Activated naive CD4-positive, alpha-beta T cell treated with Interleukin-2 at 50 U/mL for 16 hours (primary cell): ENCODE results near the gene MAML1.

Source experiments
- DNase-seq: peaks from one replicate; pipeline ENCODE4 v3.0.0-alpha.2; 2020

Gene MAML1

DNA sequence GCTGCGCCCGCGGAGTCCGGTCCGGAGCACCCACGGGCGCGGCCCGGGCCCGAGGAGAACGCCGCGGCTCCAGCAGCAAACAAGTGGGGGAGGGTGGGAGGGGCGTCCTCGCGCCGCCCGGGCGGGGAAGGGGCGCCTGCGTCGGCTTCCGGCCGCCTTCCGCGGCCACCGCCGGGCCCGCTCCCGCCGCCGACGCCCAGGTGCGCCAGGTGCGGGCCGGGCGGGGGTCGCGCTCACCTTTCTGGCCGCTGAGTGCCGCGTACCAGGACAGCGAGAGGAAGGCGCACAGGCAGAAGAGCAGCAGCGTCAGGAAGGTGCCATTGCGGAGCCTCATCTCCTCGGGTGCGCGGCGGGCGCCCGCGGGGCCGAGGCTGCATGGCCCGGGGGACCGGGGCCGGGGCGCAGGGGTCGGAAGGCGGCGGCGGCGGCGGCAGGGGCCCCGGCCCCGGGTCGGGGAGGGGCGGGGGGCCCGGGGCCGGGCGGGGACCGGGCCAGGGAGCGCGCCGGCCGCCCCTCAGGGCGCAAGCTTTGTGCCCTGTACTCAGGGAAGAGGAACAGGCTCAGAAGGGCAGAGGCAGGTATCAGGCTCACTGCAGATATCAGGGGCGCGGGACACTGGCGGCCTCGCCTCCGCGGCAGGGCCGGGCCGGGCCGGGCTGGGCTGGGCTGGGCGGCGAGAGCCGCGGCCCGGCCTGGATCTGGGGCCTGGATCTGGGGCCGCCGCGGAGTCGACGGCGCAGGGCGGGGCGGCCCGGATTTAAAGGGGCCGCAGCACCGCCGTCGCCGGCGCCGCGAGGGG, 73.8 kb downstream of the MAML1 start, which contains the start of gene MGAT4B:
Gene MGAT4B (minus strand): TSS at position 617 of the 799 bp plus-strand sequence. CDS start 283 bp downstream, at position 334.
- peak; percentile 68 for DNase-seq

DNA sequence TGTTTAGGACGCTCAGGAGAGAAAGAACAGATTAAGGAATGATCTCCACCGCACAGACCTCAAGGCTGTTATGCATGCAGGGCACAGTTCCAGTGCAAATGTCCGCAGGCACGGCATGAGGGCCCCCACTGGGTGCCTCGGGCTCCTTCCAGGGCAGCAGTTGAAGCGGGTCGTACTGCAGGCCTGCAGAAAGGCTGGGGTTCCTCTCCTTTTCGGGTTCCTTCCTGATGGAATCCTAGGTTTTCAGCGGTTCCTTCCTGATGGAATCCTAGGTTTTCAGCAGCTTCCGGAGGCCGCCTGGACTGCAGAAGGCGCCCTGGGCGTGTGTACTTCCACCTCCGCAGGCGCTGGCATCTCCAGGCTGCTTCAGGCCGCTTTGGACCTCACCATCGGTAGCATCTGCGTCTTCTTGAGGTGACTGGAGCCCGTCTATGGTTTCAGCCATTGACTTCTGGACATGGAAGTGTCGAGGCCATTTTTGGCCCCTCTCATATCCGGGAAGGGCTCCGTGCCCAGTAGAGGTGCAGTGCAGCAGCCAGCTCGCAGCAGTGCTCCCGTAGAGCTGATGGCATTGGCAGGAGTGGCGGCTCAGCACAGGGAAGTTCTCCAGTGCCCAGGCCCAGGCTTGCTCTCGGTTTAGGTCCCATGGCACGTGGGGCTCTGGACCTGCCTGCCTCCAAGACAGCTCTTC, 79.7 kb downstream of the MAML1 start:
- no peak for DNase-seq

DNA sequence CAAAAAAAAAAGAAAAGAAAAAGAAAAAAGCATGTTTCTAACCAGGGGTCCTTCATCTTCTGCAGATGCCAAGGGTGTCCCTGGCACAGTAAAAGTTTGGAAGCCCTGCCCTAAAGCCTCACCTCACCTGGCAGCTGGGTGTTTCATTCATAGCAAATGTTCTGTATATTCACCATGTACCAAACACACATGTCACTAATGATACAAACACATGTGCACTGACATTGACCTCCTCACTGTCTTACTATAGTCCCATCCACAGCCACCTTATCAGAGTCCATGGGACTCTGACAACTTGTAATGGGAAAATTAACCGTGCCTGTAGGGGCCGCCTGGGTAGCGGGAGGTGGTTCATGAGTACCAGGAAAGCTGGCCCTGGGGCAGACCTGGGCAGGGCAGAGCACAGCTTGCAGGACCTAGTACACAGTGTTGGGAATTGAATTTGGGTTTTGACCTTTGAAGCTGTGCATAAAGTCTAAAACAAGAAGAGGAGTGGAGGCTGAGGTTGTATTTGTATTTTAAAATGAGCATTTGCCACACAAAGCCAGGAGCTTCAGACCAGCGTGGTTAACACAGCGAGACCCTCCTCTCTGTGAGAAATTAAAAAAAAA, 80.5 kb downstream of the MAML1 start:
- no peak for DNase-seq

DNA sequence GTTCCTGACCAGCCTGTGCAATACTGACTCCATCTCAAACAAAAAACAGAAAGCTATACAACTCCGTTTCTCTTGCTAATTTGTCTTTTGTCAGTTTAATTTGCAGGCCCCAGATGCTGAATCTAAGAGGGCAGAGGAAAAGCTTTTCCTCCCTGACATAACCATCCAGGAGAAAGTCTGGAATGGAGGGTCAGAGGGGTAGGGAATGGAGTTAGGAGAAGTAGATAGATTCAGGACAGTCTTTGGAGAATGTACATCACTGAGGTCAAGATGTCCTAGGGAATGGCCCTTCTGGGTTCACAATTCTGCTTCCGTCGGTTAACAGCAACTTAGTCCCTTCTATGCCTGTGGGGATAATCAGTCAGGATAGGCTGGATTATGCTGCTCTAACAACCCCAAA, 81.5 kb downstream of the MAML1 start:
- no peak for DNase-seq

DNA sequence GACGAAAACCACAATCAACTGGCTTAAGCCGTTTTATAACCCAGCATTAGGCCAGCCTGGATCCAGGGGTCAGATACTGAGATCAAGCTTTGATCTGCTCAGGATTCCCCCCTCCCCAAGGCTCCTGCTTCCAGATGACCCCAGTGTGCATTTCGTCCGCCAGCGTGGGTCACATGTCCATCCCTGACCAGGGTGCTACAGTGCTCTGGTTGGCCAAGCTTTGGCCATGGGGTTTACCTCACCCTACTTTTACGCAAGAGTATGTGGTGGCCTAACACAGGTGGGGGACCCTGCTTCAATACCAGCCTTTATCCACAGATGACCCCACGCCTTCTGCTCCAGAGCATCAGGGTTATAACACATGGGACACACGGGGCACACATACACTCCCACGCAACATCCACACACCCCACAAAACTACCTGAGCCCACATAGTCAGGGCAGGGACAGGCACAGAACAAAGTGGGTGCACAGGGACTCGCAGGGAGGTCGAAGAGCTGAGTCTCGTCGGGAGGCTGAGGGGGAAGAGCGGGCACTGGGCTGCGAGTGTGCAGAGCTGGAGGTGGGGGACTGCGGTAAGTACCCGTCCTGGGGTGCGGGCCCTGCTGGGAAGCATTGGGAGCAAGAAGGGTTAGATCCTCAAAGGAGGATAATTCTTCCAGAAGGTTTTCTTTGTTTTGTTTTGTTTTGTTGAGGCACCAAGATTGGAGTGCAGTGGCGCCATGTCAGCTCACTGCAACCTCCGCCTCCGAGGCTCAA, 83.0 kb downstream of the MAML1 start:
- DNase-seq: no peak

DNA sequence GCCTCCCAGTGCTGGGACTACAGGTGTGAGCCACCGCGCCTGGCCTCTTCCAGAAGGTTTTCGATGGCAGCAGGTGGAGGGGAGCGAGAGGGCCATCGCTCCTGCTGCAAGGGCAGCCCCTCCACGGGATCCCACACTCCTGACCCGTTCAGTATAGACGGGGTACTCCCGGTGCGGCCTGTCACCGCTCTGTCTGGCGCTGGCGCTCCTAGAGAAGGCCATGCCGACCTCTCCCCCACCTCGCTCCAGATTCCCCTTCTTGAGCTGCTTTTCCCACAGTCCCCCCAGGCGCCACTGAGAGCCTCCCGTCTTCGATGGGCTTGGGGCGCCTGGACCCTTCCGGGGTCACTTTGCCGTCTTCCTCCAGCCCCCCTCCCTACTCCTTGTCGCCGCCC, 83.8 kb downstream of the MAML1 start:
- DNase-seq: no peak

DNA sequence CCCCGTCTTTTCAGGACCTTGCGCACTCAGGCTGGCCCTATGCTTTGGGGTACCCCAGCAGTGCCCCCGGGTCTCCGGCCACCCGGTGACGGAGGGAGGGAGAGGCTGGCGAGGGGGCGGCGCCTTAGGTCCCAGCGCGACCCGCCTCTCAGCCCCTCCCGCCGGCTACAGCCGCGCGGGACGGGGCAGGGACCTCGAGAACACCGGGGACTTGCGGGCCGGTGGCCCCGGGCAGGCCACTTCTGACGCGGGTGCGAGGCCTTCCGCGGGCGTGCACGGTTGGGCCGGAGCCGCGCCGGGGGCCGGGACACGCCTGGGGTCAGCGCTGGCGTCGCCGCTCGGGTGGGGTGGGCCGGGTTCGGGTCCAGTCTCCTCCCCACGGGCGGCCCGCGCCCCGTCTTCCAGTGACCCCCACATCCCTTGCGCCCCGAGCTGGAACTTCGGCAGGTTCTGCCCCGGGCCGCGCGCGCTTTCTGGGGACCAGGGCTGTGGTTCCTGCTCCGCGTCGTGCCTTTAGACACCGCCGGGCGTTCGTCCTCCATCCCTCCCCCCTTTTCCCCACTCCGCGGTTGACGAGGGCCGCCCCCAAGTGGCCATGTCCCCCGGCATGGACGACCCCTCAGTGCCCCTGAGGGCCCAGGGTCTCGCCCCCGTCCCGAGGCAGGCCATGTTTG, 84.3 kb downstream of the MAML1 start:
- no peak for DNase-seq

DNA sequence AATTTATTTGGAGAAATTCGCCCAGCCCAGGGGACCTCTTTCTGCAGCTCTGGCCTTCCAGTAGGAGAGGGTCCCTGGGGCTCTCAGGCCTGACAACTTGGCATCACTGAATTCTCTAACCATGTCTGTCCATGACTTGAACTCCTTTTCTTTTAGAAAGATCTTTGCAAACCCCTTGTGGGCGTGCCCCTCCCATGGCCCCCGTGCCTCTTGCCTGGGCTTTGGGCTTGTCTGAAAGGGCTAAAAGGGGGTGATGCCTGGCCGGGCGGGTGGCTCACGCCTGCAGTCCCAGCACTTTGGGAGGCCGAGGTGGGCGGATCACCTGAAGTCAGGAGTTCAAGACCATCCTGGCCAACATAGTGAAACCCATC, 84.8 kb downstream of the MAML1 start:
- DNase-seq: no peak

DNA sequence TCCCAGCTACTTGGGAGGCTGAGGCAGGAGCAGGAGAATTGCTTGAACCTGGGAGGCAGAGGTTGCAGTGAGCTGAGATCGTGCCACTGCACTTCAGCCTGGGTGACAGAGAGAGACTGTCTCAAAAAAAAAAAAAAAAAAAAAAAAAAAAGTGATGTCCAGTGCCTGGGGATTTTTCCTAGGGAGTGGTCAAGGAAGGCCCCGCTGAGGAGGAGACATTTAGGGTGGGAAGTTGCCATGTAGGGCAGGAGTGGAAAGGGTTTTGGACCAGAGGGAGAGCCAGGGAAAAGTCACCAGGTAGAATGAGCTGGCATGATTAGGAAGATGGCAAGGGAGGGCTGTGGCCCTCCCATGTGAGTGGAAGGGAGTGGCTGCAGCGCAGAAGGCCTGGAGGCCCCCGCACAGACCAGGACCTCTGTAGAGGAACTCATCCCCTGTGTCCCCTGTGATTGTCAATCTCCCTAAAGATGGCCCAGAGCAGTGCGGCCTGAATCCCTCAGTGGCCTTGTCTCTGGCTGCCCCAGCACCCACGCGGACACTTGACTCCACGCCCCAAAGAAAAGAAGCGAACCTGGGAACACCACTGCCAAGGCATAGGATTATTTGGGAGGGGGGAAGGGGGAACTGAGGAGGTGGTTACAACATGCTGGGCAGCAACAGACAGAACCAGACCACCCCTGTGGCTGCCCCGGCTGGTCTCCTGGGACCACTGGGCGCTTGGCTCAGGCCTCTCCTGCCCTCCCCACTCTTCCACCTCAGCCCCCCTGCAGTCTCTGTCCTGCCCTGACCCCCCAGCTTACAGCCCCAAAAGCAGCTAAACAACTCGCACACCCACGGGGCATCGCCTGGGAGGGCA, 85.5 kb downstream of the MAML1 start:
- no peak for DNase-seq

DNA sequence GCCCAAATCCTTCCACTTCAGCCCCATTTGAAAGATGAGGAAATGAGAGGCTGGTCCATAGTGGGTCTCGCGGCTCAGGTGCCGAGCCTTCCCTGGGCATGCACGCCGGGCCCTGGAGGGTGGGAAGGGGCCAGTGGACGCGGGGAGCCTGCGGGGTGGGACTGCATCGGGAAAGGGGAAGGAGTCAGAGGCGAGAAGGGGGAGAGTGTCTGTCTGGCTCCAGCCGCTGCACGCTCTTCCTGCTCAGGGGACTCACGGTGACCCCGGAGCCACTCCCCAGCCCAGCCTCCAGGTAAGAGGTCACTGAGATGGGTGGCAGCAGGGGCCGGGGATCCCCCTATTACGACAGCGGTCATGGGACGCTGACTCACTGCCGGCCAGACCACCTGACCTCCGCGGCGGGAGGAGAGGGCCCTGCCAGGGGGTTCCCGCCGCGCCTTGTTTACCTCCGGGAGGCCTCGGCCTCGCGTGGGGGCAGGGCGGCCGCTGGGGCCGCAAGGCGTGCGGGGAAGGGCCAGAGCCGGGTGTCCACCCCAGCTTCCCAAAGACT, 86.2 kb downstream of the MAML1 start:
- peak; percentile 89 for DNase-seq

DNA sequence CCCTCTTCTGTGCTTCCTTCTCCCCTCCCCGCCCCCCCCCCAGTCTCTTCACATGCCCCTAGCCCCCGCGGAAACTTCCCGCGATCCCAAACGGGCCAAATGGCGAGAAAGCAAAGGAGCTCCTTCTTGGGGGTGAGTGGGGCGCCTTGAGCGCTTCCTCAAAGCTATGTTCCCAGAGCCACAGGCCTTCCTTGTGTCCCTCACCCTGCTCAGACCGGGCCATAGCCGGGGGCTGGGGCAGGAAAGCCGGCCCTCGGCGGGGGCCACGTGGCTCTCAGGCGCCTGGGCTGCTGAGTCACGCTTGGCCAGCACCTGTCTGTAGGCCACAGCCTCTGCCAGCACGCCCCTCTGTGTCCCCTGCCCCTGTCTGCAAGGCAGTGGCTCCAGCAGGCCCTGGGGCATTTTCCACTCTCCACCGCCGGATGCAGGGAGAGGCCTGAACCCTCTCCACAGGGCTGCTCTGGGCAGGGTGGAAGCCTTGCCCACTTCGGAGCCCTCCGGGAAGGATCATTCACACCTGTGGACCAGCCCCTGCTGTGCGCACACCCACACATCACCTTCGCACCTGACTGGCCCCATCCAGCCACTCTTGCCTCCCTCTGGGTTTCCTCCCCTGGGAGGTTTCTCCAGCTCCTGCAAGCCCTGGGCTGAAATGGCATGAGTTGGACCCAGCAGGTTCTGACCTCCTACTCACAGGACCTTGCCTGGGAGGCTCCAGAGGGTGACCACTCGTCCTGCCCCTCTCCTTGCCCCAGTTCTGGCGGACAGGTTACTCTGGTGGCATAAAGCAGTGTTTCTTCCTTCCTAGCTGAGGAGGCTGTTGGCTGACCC, 86.9 kb downstream of the MAML1 start:
- peak; percentile 54 for DNase-seq

DNA sequence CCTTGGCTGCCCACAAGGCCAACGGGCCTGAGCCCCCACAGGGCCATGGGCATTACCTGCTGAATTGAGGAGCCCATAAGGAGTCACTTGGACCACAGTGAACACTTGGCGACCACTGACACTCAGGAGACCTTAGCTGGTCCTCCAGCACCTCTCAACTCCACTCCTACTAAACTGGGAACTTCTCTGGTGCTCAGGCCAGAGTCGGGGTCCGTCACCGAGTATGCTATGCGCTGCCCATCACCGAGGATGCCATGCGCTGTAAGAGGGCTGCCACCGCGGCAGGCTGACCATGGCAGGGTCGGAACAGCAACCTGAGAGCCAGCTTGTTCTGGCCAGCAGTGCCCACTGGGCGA, 87.5 kb downstream of the MAML1 start:
- DNase-seq: no peak

DNA sequence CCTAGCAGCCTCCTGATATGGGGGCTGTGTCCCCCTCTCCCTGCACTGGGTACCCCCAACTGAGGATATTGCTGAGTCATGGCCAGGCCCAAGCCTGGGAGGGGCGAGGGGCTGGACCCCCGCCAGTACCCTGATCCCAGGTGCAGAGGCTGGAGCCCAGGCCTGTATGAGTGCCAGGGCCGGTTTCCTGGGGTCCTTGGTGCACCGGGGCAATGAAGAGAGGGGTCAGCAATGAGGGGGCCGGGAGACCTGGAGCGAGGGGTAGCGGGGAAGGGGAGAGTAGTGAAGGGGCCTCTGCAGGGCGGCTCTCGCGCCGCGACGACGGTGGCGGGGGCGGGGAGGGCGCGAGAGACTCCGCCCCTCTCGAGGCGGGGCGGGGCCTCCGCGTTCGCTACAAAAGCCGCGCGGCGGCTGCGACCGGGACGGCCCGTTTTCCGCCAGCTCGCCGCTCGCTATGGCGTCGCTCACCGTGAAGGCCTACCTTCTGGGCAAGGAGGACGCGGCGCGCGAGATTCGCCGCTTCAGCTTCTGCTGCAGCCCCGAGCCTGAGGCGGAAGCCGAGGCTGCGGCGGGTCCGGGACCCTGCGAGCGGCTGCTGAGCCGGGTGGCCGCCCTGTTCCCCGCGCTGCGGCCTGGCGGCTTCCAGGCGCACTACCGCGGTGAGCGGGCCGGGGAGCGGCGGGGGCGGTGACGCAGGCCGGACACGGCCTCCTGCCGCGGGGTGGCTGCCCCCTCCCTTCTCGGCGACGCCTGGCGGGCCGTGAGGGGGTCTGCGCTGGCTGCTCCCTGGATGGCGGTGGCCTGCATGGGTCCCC, 88.1 kb downstream of the MAML1 start, which contains the start of gene SQSTM1:
Gene SQSTM1 (plus strand): TSS at position 423 of the 815 bp plus-strand sequence. CDS start 32 bp downstream, at position 455.
- peak; percentile 82 for DNase-seq

DNA sequence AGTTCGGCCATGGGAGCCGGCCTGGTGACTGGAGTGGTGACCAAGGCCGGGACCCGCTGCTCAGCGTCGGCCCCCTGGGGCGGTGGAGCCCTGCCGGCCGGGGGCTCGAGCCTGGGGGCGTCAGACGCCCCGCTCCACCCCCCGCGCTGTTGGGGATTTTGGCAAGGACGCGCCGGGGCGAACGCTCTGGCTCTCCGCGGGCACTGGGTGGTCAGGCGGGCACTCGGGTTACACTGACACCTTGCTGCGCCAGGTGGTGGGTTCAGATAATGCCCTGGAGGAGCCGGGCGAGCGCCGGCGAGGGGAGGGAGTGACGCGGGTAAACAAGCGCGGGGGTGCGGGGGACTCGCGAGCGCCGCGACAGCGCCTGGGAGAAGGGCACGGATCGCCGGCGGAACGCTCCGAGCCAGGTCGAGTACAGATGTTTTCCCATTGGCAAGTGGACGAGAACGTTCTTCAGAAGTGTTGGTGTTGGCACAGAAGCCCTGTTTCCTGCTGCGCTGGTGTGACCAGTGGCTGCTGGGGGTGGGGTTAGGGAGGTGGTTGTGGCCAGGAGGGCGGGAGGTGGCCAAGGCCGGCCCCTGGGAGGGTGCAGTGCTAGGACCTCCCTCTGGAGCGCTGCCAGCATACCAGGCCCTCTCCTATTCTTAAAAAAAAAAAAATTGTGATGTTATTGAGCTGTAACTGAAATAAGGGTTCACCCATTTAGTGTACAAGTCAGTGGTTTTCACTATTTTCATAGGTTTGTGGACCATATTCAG, 88.9 kb downstream of the MAML1 start:
- peak; percentile 88 for DNase-seq

DNA sequence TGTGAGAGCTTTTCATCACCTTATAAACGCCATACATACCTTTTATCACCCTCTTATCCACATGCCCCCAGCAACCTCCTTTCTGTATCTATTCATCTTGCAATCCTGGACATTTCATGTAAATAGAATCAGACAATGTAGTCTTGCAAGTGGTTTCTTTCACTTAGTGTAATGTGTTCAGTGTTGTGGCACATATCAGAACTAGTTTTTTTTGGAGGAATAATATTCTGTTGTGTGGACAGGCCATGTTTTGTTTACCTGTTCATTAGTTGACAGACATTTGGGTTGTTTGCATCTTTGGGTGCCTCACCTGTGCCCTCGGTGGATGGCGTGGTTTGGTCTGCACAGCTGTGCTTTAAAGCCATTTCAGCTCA, 89.4 kb downstream of the MAML1 start:
- DNase-seq: no peak

DNA sequence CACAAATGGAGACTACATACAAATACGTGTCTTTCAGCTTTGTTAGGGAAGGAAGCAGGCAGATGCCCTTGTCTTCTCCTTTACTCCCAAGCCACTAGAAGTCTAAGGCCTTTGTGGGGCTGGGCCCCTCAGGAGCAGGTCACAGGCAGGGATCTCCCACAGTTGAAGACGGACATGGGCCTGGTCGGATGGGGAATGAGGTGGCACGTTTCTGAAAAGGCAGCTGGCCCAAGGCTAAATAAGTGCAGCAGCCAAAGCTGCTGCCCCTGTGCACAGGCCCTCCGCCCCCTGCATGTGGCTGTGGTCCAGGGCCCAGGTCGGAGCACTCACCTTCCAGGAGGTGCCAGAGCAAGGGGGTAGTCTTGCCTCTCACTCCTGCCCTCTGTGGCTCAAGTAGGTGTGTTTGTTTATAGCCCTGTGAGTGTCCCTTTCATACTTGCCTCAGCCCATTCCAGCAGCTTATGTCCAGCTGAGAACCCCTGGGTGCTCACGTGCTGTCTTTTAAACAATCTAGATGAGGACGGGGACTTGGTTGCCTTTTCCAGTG, 89.9 kb downstream of the MAML1 start:
- no peak for DNase-seq

DNA sequence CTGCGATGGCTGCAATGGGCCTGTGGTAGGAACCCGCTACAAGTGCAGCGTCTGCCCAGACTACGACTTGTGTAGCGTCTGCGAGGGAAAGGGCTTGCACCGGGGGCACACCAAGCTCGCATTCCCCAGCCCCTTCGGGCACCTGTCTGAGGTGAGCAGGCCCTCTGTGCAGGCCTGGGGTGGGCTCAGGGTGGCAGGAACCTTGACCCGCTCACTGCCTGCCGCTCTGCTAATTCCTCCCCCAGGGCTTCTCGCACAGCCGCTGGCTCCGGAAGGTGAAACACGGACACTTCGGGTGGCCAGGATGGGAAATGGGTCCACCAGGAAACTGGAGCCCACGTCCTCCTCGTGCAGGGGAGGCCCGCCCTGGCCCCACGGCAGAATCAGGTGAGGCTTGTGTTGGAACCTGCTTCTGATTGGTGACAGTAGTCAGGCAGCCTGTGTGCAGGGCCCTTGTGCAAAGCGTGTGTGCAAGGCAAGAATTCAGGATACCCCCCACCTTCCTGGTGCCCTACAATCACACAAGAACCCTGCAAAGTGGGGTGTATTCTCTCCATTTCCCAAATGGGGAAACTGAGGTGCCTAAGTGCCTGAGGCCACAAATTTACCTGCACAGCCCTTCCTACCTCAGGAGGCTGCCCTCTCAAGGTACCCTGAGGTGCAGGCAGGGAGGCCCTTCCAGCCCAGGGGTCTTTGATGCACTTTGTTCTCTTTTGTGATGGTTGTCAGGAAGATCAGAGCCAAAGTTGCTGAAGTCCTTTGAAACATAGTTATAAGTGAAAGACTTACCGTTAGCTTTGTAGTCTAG, 91.5 kb downstream of the MAML1 start:
- DNase-seq: no peak

DNA sequence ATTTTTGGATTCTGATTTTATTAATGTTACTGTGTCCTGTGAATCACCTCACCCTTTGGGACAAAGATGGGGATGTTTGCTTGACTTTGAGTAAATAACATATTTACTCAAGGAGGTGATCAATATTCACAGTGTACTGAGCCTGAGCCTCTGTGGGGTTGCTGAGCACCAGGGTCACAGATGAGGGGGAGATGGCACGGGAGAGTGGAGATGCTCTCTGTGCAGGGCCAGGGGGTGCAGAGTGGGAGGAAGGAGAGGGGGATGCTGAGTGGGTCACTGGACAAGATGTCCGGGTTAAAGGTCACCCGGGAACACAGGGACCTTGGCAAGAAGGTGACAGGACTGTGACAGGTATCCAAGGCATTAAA, 92.1 kb downstream of the MAML1 start:
- DNase-seq: no peak
